ENCODE results near the gene ACRV1.
"Not testable (repeated sequence)": the region's sequence is repeated elsewhere in the genome, so short reads cannot be mapped to it uniquely, and the experiment has no call there.

ACRV1 gene

DNA sequence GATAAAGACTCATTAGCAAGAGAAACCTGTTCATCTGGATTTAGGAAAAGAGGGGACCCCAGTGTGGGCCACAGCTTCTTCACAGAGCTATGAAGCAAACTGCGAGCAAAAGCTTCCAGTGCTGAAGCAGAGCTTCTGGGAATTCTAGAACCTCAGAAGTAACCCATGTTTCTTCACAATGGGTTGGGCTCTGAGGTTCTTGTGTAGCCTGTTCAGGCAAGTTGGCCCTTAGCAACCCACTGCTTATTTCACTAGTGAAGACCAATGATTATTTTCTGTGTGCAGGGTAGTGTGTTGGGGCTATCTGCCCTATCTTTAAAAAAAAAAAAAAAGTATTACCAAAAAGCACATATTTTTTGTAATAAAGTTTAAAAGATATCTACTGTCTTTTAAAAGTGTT, at the start of gene ACRV1:
Gene ACRV1 (minus strand): TSS at position 101 of the 400 bp plus-strand sequence. CDS start 67 bp downstream, at position 34.
- no peak for DNase-seq

GRCh38 chr11:125728969-125729368, 48.3 kb upstream of the ACRV1 start:
- no peak for DNase-seq

DNA sequence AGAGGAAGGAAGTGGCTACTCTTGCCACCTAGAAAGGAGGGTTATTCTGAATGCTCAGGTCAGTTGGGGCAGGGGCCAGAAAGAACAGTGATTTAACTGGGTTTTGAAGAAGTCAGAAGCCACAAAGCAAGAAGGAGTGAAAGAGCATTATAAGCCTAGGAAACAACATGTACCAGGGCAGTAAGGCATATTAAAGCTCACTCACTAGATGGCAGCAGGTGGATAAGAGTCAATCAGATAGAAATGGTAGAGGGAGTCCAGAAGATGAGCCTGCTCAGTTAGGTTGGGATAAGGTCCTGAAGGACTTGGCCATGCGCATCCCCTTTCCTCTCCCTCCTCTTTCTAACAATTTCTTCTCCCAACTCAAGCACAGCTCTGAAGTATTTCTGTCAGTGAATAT, 43.5 kb upstream of the ACRV1 start:
- DNase-seq, result no peak

GRCh38 chr11:125720781-125721180, 40.1 kb upstream of the ACRV1 start:
- DNase-seq, result no peak

GRCh38 chr11:125704686-125705085, 24.0 kb upstream of the ACRV1 start:
- not testable (repeated sequence) for DNase-seq

- DNase-seq, result no peak
Measured at GRCh38 chr11:125701858-125702621, 21.4 kb upstream of the ACRV1 start.

- no peak for DNase-seq
Measured at GRCh38 chr11:125701018-125701610, 20.5 kb upstream of the ACRV1 start.

- no peak for DNase-seq
Measured at GRCh38 chr11:125694951-125695350, 14.3 kb upstream of the ACRV1 start.

DNA sequence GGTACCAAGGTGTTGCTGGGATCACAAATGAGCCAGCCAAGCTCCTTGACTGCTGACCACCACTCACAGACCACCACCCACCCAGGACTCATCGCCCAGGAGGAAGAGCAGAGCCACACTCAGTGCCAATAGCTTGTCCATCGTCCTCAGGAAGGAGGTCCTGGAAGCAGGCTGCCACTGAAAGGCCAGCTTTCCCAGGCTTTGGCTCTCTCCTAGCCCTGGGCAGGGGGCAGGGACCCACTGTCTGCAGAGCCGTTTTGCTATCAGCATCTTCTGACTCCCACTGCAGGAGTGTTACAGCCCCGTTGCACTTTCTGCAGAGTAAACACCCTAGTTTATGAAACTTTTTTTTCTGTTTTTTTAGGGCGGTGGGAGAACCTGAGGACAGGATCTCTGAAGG, 12.2 kb upstream of the ACRV1 start:
- no peak for DNase-seq

DNA sequence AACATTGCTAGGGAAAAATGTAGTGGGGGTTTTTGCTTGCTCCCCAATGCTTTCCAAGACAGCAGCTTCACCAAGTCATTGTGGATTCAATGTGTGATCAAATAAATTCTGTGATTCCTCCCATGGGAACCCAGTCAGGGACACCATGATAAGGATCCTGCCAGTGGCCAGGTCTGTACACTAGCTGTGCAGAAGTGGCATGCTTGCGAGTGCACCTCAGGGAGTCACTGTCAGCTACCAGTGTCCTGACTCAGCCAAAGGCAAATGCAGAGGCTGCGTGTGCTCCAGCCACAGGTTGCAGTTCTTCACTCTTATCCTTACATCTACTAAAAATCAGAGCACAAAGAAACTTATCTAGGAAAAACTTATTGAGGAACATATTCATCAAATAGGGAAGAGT, 9.4 kb upstream of the ACRV1 start:
- no peak for DNase-seq

- DNase-seq, result no peak
Measured at GRCh38 chr11:125689274-125689859, 8.7 kb upstream of the ACRV1 start.

- no peak for DNase-seq
Measured at GRCh38 chr11:125688632-125689031, 8.0 kb upstream of the ACRV1 start.

DNA sequence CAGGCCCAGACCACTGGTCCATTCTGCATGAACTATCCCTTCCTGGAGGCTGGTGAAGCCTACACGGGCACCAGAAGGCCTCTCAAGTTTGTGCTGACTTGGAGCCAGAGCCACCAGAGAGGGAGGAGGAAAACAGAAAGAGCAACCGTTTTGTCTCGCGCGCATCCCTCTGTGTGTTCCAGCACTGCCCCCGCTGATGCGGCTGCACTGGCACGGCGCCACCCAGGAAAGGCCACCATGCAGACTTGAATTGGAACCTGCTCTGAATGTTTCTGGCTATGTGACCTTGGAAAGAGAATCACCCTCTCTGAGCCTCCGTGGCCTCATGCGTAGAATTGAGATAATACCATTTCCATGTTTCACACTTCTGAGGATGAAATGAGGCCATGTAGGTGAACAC, 7.4 kb upstream of the ACRV1 start:
- no peak for DNase-seq

GRCh38 chr11:125685228-125685627, 4.6 kb upstream of the ACRV1 start:
- no peak for DNase-seq

- no peak for DNase-seq
Measured at GRCh38 chr11:125679837-125680236, 810 bp downstream of the ACRV1 start.

DNA sequence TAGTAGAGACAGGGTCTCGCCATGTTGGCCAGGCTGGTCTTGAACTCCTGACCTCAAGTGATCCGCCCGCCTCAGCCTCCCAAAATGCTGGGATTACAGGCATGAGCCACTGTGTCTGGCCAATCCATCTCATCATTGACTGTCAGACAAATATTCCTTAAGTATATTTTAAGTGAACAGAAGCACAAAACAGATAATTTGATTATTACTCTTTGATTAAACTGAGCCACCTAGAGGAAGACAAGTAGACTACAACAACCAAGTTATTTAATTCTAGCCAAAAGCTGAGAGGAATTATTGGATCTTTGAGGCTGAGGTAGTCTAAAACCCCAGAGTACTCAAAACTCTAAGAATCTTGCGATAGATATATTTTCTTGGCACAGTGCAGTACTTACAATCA, 1.2 kb downstream of the ACRV1 start:
- DNase-seq, result no peak

DNA sequence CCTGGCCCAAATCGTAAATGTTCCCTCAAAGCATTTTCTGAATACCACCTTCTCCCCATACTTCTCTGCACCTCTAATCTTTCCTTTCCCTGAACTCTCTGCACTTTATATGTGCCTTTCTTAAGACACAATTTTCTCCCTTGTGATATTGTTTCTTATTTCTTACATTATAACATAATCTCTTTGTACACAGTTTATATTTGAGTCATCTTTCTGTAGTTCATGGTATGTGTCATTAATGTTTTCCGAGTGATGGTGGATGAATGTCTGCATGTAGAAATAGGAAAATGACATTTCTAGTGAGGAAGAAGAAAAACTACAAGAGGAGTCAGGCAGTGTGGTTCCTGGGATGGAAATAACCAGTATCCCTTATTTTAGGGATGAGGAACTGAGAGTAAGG, 5.5 kb downstream of the ACRV1 start:
- DNase-seq, result no peak

DNA sequence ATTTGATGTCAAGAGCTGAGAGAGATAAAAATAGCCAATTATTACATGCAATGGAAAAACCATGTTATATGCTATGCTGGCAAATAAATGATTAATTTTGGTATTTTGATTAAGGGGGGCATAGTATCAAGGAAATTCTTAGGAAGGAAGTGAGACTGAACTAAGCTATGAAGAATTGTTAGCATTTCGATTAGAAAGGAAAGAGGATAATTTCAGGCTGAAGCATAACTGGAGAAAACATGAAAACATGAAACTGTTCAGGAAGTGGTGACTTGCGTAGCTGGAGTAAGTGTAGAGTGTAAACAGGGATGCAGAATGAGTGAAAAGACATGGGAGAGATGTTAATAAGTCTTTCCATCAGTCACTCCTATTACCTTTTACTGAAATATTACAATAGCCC, 6.4 kb downstream of the ACRV1 start:
- no peak for DNase-seq

DNA sequence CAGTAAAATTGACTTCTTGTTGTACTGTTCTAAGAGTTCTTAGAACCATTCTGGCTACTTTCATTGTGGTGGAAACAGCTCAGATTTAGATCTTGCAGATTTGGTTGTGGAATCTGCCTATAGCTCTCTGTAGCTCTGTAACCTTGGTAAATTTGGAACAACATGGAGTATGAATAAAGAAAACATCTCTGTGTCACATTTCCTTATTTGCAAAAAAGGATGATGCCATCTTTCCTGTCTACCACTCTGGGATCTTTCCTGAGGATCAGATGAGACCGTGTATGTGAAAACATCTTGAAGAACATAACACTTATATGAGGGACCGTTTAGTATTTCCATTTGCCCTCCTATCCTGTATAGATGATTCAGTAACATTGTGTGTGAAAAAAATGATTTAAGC, 9.1 kb downstream of the ACRV1 start:
- DNase-seq, result no peak

GRCh38 chr11:125670172-125670571, 10.5 kb downstream of the ACRV1 start:
- no peak for DNase-seq

DNA sequence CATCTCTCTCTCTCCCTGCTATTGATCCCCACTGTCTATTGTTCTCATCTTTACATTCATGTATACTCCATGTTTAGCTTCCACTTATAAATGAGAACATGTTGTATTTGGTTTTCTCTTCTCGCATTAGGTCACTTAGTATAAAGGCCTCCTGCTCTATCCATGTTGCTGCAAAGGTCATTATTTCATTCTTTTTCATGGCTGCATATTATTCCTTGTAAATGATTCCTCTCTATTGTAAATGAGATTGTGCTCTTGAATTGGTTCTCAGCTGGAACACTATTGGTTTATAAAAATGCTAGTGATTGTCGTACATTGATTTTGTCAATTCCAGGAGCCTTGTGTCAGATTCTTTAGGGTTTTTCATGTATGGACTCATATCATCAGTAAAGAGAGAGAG, 13.5 kb downstream of the ACRV1 start:
- DNase-seq, result no peak

GRCh38 chr11:125663910-125664309, 16.7 kb downstream of the ACRV1 start:
- DNase-seq, result no peak

GRCh38 chr11:125662689-125663088, 18.0 kb downstream of the ACRV1 start:
- no peak for DNase-seq

GRCh38 chr11:125649465-125650166, 31.0 kb downstream of the ACRV1 start:
- DNase-seq, result no peak

All from activated effector memory CD4-positive, alpha-beta T cell treated with Interleukin-2 at 50 U/mL for 16 hours (primary cell).